ENCODE measurements around the gene OR13C8.

OR13C8 gene

DNA sequence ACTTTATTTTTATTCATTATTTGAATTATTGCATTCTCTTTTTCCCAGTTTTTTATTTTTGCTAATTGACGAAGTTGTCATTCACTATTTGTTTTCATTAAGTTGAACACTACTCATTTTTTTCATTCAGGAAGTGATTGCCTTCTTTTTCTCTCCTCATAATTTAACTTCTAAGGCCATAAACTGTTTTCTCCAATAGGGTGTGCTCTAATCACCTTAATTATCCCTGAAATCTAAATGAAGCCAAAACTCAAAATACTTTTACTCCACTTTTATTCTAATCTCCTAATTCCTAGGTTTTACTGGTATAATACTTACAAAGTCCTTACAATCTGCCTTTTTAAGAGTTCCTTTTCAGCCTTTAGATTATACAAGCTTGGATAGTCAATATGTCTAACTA, 39.4 kb downstream of the OR13C8 start:
- no peak for DNase-seq (ENCODE audit: low read depth in 1 of 2, low spot score in 1 of 2)

DNA sequence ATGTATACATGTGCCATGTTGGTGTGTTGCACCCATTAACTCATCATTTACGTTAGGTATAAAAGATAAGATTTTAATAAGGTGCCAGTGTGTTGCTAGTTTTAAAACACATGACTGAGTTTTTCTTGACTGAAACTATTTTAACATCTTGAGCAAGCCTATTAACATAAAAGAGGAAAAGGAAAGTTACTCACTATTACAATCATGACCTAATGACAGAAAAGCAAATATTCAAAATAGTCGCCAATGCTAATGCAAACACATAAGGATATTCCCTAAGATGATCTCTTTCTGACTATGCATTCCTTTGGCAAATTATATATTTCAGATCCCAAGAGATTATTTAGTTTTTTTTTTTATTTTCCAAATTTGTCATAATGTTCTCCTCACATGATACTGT, 42.2 kb downstream of the OR13C8 start:
- DNase-seq (ENCODE audit: low read depth in 1 of 2, low spot score in 1 of 2): no peak

DNA sequence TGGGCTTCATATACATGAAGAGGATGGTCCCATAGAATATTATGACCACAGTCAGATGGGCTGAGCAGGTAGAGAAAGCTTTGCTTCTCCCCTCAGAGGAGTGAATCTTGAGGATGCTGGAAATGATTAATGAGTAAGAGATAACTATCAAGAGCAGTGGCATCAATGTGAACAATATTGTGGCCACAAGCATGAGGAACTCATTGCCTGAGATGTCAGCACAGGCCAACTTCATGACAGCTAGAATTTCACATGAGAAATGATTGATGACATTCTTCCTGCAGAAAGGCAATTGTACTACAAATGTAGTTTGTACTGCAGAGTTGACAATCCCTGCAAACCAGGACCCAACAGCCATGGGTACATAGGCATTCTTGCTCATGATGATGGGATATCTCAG, 48.5 kb downstream of the OR13C8 start:
- no peak for DNase-seq (ENCODE audit: low read depth in 1 of 2, low spot score in 1 of 2)

DNA sequence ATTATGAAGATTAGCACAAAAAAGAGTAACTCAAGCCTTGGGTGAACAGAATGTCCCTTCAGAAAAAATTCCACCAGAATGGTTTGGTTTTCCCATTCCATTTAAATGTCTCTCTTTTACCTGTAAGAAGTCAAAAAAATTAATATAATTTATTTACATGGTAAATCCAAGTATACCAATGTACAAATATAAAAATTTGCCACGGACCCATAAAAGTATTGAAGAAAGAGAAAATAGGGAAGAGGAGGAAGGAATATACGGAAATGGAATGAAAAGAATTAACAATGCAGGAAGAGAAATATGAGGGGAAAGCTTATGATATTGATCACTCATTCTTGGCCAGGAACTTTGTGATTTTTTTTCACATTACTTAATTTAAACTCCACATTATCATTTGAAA, 49.1 kb downstream of the OR13C8 start, which contains the start of gene OR13C9:
OR13C9 (minus strand) TSS at position 101 of the 400 bp plus-strand sequence; CDS start at position 101, 0 bp downstream.
- DNase-seq (ENCODE audit: low read depth in 1 of 2, low spot score in 1 of 2): no peak

Data from stimulated activated CD4-positive, alpha-beta T cell treated with anti-CD3 and anti-CD28 coated beads, Interleukin-15, amount 100 ng/mL, for 1 hour (primary cell).